SH-SY5Y (cell line): ENCODE results near the gene CLK2.

Experiments
- GATA2 ChIP-seq: IDR thresholded peaks from 2 replicates; pipeline ENCODE4 v1.6.1; 2011; ENCODE audit warnings: mild to moderate bottlenecking, low read depth, low read length
- GATA3 ChIP-seq: IDR thresholded peaks from 2 replicates; pipeline ENCODE4 v1.6.1; 2011; ENCODE audit warnings: low read depth, mild to moderate bottlenecking, low read length, moderate library complexity

DNA sequence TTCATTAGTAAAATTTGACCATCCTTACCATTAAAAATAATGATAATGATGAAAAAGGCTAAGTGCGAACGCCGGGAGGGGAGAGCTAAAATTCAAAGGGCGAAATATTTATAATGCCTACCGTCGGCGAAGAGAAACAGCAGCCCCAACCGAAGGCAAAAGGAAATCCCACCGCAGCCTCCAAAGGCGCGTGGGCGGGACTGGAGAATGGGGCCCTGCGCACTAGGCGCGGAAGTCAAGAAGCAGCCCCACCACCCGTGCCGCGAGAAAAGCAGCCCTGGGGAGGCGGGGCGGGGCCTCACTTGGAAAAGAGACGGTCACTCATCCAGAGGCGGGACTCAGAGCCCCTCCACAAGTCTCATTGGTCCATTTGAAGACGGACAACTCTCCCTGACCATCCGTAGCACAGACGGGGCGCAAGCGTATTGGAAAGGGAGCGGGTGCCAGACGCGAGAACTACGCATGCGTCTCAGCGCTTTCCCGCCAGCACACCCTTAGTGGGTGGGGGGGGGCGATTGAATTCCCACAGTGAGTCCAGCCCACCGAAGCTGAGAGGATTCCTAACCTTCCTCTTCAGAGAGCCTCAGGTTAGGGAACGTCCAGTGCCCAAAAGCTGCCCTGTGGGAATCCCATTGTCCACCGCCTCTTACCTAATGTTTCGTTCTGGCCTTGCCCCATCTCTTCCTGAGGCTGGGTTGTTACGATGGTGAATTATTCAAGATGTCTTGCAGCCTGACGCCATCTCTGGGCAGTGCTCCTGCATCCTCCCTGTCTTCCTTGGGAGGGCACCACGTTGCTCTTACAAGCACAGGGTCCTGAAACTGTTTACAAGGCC is 45.8 kb downstream of the CLK2 start:
- TF ChIP-seq GATA2 (no peak), GATA3 (no peak)
